Gastrocnemius medialis (tissue), 4 donors: ENCODE measurements around the gene NRG3. TPM values are rescaled to one million over a fixed set of nuclear protein-coding genes. Genes with fewer than 3 reads are reported as not detected.

ENCODE experiments used
- ATAC-seq, 2 donors: fragments of 150-250 bp; one replicate each; pipeline ENCODE4 v1.9.1; 2016
- DNase-seq, 2 donors: peaks; one replicate each; pipeline ENCODE4 v3.0.0-alpha.2; 2019
- H3K27ac ChIP-seq, 4 donors: fragments of 200-600 bp; sonication (generic); 1 replicate in 1 of 4; 2 replicates in 3 of 4; pipeline ENCODE4 v1.5.1; 2016 to 2018; ENCODE audit warnings: mild to moderate bottlenecking in 2 of 4, moderate library complexity in 1 of 4
- H3K27me3 ChIP-seq, 3 donors: fragments of 200-600 bp; sonication (generic) in 2 of 3; 1 replicate in 1 of 3; 2 replicates in 2 of 3; pipeline versions ENCODE4 v1.5.1 to v1.6.0; 2016 to 2019; ENCODE audit warnings: mild to moderate bottlenecking in 1 of 3, moderate library complexity in 1 of 3
- H3K36me3 ChIP-seq, 2 donors: fragments of 200-600 bp; sonication (generic) in 1 of 2; one replicate each; pipeline ENCODE4 v1.5.1; 2017 to 2018
- H3K4me1 ChIP-seq, 2 donors: fragments of 200-600 bp; sonication (generic) in 1 of 2; one replicate each; pipeline ENCODE4 v1.5.1; 2016 to 2017; ENCODE audit warnings: mild to moderate bottlenecking in 2 of 2
- H3K4me3 ChIP-seq, 4 donors: fragments of 200-600 bp; sonication (generic) in 3 of 4; 1 replicate in 1 of 4; 2 replicates in 3 of 4; pipeline ENCODE4 v1.5.1; 2016 to 2019; ENCODE audit warnings: mild to moderate bottlenecking in 2 of 4
- H3K9me3 ChIP-seq, 3 donors: fragments of 200-600 bp; sonication (generic) in 2 of 3; 1 replicate in 1 of 3; 2 replicates in 2 of 3; pipeline ENCODE4 v1.5.1; 2016 to 2019
- CTCF ChIP-seq, 5 experiments: fragments of 450-650 bp in 3 of 5; fragments of 200-600 bp in 2 of 5; sonication (generic) in 2 of 5; IDR thresholded peaks in 4 of 5; conservative IDR thresholded peaks in 1 of 5; 1 replicate in 4 of 5; 2 replicates in 1 of 5; pipeline ENCODE4 v1.5.1; 2016 to 2019; ENCODE audit warnings: antibody characterized with exemption in 5 of 5, mild to moderate bottlenecking in 3 of 5, moderate library complexity in 3 of 5
- POLR2A ChIP-seq, 2 donors: fragments of 450-650 bp; IDR thresholded peaks; one replicate each; pipeline ENCODE4 v1.6.1; 2017; ENCODE audit warnings: antibody characterized with exemption in 2 of 2, mild to moderate bottlenecking in 2 of 2, moderate library complexity in 2 of 2
- in situ Hi-C, 4 donors: fragments of 200-750 bp; cut with MboI; loops; one replicate each; pipeline versions ENCODE4 v1.15.0 to v1.8.0; 2017; ENCODE audit warnings: low sequenced_read_pairs in 4 of 4
- intact Hi-C: fragments of 100-400 bp; cut with DNase I; formaldehyde crosslinking; loops from one replicate; pipeline ENCODE4 v1.15.1; 2023; ENCODE audit warnings: low total_unique reads
- total RNA-seq, 4 donors: library from RNA; depleted of rRNA; stranded (reverse); fragments of >200 nt; gene quantifications; one replicate each; pipeline versions ENCODE4 v1.1.0 to v1.2.3, GENCODE V29; 2016

The NRG3 gene
- total RNA-seq, 4 donors from 2014 or later = not detected

- H3K27me3 ChIP-seq = no peaks in the 10 kb centered on the region
- in situ Hi-C loops = no loop called here
- no peak overlapping the region for H3K4me3 ChIP-seq
- DNase-seq (no peak), ATAC-seq (no peak)
- no peak overlapping the region for H3K27ac ChIP-seq
- no peaks in the 10 kb centered on the region for H3K36me3 ChIP-seq
- intact Hi-C loops = no loop called here
- no peaks in the 10 kb centered on the region for H3K4me1 ChIP-seq
- TF ChIP-seq POLR2A (IDR thresholded peaks at IDR 0.05) (no peak), CTCF (IDR thresholded peaks at IDR 0.05 in 4 of 5, conservative IDR thresholded peaks at IDR 0.05 in 1 of 5) (no peak)
- H3K9me3 ChIP-seq = no peaks in the 10 kb centered on the region
Measured at GRCh38 chr10:82144153-82144552, 269.2 kb downstream of the NRG3 start.

- ATAC-seq = no peak
- DNase-seq = no peak
- TF ChIP-seq CTCF (IDR thresholded peaks at IDR 0.05 in 4 of 5, conservative IDR thresholded peaks at IDR 0.05 in 1 of 5) (no peak), POLR2A (IDR thresholded peaks at IDR 0.05) (no peak)
Measured at GRCh38 chr10:82148764-82149163, 273.8 kb downstream of the NRG3 start.

GRCh38 chr10:82149674-82150073, 274.7 kb downstream of the NRG3 start:
- no peaks in the 10 kb centered on the region for H3K9me3 ChIP-seq
- no peak overlapping the region for H3K27ac ChIP-seq
- no peak overlapping the region for H3K4me3 ChIP-seq
- in situ Hi-C loops = no loop called here
- no peak for DNase-seq
- H3K27me3 ChIP-seq = no peaks in the 10 kb centered on the region
- no peaks in the 10 kb centered on the region for H3K36me3 ChIP-seq
- no peaks in the 10 kb centered on the region for H3K4me1 ChIP-seq
- ATAC-seq = no peak
- intact Hi-C loops = no loop called here
- TF ChIP-seq POLR2A (IDR thresholded peaks at IDR 0.05) (no peak), CTCF (IDR thresholded peaks at IDR 0.05 in 4 of 5, conservative IDR thresholded peaks at IDR 0.05 in 1 of 5) (no peak)

More at GRCh38 chr10:82148764-82149163, 273.8 kb downstream of the NRG3 start:
- no peaks in the 10 kb centered on the region for H3K4me1 ChIP-seq
- in situ Hi-C loops (no loop called here), intact Hi-C loops (no loop called here)
- H3K27ac ChIP-seq = no peak overlapping the region
- H3K4me3 ChIP-seq = no peak overlapping the region
- no peaks in the 10 kb centered on the region for H3K27me3 ChIP-seq
- no peaks in the 10 kb centered on the region for H3K9me3 ChIP-seq
- H3K36me3 ChIP-seq = no peaks in the 10 kb centered on the region

- DNase-seq = no peak
- ATAC-seq = no peak
- Histone ChIP-seq H3K9me3 (peaks cover 0 to 5% (median 0%) of the 10 kb centered on the region in 3 donors), H3K27ac (no peak overlapping the region), H3K36me3 (no peaks in the 10 kb centered on the region), H3K27me3 (no peaks in the 10 kb centered on the region), H3K4me3 (no peak overlapping the region), H3K4me1 (no peaks in the 10 kb centered on the region)
- in situ Hi-C loops = no loop called here
- TF ChIP-seq POLR2A (IDR thresholded peaks at IDR 0.05) (no peak), CTCF (IDR thresholded peaks at IDR 0.05 in 4 of 5, conservative IDR thresholded peaks at IDR 0.05 in 1 of 5) (no peak)
- intact Hi-C loops = no loop called here
Measured at GRCh38 chr10:82150123-82150900, 275.3 kb downstream of the NRG3 start.
